Hepatic stellate cell (primary cell): ENCODE measurements around the gene CACNB3.
A peak's percentile ranks its signal among the peaks of the same experiment; 100 is the strongest.
"Not testable (repeated sequence)": the region's sequence is repeated elsewhere in the genome, so short reads cannot be mapped to it uniquely, and the experiment has no call there.

Source experiments
- DNase-seq: peaks from one replicate; pipeline ENCODE4 v3.0.0; 2011; ENCODE audit warnings: low spot score

CACNB3 gene

DNA sequence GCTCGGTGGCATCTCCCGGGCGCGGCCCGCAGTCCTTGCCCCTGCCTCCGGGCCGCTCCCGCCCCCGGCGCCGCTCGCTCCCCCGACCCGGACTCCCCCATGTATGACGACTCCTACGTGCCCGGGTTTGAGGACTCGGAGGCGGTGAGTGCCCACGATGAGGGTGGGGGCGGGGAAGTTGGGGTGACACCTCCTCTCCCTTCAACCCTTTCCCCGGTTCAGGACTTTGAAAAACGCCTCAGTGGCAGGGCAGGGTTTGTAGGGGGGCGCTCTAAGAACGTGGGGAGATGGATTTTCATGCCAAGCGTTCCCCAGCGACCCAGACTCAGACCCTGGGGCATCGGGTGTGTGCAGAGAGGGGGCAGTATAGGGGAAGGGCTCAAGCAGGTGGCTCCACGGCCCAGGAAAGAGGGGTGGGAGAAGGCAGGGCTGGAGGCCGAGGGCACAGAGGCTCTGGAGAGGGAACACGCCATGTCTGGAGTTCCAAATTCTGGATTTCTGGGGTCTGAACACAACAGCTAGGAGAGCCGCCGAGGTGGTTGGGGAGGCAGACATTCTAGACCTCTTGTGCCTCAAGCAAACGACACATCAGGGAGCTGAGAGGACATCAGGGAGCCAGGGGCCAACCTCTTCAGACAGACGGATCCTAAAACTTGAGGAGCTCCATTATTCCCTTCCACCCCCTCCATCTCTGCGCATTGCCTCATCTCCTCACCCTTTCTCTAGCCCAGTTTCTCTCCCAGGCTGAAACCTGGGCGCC is 715 bp downstream of the CACNB3 start:
- no peak for DNase-seq

DNA sequence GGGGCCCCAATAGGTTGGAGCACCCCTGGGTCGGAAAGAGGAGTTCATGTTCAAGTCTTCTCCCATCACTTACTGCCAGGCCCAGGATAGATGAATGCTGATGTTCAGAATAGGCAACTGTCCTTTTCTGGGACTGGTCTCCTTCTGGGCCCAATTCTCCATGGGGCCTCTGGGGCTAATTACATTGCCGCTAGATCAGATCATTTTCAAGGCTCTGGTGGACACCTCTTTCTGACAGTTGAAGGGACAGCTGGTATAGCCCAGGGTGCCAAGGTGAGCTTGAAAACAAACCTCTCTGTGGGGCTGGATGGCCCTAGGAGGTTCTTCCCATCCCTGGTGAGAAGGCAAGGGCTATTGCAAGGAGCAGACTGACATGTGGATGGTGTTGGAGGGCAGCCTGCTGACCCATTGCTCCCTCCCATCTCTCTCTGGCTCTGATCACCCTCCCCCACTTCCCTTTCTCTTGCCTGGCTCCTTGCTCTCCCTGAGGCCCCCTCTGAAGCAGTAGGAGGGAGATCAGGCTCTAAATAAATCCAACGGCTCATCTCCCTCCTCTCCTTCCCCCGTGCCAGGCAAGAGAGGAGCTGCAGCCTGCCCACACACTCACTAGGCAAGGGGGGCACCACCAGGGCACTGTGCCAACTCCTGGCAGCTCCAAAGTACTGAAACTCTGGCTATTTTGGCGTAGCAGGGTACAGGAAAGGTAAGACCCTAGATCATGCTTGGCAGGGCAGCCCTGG is 1.9 kb downstream of the CACNB3 start:
- no peak for DNase-seq

DNA sequence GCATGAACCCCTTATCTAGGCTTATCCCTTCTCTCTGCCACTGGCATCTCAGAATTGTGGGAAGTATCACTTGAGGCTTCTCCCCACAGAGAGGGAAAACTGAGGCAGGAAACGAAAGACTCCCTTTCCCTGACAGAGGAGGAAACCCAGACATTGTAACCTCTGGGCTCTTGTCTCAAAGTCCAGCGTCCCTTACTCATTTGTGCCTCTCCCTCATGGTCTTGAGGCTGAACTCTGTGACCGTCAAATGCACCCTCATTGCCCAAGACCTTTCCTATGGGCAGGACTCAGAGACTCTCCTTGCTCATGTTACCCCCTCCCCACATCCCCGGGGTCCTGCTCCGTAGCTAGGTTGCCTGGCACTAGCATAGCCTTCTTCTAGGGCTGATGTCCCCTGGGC is 3.8 kb downstream of the CACNB3 start:
- no peak for DNase-seq

DNA sequence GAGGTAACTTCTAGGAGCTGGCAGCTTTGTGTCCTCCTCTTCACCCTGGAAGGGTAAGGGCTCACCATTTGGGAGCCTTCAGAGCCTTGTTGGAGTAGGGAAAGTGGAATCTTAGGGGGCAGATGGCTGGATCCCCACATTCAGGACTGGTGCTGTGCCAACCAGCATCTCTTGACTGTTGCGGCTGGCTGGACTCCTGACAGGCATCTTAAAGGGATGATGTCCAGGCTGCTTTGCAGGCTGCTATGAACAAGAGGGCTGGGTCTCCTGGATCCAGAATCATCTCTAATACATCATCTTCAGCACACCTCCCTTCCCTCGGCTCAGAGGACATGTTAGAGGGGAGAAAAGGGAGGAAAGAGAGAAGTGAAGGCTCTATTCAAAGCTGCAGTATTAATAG is 4.4 kb downstream of the CACNB3 start:
- no peak for DNase-seq

DNA sequence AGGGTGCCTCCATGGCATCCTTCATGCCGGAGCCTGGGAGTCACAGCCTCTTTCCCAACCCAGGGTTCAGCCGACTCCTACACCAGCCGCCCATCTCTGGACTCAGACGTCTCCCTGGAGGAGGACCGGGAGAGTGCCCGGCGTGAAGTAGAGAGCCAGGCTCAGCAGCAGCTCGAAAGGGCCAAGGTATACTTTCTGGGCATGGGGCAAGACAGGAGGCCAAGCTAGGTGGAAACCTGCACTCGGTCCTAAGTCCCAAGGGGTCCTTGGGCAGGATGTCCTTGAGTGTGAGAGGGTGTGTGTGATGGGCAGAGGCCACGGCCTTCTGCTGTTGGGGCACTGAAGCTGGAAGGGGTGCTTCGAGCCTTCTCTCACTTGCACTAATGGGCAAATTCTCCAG is 5.0 kb downstream of the CACNB3 start:
- DNase-seq = no peak

DNA sequence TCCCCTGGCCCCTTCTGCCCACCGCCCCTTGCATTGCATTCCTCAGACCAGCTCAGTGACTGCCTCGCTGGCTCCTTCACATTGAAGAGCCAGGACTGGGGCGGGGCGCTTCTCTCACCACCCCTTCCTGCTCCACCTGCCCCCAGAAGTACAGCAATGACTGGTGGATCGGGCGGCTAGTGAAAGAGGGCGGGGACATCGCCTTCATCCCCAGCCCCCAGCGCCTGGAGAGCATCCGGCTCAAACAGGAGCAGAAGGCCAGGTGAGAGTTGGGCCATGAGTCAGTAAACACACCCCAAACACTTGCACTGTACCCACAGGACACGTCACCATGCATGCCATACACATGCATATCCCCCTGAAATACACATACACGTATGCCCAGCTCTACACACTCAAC is 5.8 kb downstream of the CACNB3 start:
- DNase-seq = no peak

DNA sequence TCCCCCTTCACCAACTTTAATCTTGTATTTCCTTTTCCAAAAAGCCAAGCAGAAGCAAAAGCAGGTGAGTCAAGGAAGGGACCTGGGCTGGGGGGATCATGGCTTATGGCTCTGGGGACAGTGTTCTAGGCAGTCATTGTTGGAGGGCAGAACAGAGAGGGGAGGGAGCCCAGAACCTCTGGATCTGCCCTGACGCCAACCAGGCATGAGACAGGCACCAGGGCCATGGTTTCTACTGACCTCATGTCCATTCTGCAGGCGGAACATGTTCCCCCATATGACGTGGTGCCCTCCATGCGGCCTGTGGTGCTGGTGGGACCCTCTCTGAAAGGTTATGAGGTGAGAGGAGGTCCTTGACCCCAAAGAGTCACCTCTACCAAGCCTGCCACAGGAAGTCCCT is 6.6 kb downstream of the CACNB3 start:
- no peak for DNase-seq

DNA sequence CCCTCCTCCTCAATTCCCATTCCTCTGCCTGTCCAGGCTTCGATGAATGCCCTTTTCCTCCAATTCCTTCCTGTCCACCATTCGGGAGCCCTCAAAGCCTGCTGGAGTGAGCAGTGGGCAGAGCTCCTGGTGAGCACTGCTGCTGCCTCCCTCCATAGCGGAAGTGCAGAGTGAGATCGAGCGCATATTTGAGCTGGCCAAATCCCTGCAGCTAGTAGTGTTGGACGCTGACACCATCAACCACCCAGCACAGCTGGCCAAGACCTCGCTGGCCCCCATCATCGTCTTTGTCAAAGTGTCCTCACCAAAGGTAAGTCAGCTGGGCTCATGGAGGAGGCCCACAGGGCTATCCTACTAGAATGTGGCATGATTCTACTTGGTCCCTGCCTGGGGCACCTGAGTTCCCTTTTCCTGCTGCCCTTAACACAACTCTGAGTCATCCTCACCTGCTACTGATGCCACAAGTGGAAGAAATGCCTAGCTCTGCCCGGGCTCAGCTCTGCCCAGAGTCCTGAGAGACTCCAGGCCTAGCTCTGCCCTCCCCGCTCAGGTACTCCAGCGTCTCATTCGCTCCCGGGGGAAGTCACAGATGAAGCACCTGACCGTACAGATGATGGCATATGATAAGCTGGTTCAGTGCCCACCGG is 8.0 kb downstream of the CACNB3 start:
- no peak for DNase-seq

DNA sequence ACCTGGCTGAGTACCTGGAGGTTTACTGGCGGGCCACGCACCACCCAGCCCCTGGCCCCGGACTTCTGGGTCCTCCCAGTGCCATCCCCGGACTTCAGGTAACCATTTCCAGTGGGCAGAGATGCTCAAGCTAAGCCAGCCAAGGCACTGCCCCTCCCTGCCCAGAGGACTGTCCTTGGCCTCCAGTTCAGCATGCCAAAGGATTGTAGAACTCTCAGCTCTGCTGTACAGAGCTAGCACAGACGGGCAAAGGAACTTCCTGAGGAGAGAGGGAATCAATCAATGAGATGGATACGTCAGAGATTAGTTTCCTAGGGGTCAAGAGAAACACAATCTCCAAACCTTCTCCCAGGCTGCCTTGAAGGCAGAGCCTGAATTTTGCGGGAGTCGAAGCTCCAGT is 8.7 kb downstream of the CACNB3 start:
- DNase-seq = no peak

DNA sequence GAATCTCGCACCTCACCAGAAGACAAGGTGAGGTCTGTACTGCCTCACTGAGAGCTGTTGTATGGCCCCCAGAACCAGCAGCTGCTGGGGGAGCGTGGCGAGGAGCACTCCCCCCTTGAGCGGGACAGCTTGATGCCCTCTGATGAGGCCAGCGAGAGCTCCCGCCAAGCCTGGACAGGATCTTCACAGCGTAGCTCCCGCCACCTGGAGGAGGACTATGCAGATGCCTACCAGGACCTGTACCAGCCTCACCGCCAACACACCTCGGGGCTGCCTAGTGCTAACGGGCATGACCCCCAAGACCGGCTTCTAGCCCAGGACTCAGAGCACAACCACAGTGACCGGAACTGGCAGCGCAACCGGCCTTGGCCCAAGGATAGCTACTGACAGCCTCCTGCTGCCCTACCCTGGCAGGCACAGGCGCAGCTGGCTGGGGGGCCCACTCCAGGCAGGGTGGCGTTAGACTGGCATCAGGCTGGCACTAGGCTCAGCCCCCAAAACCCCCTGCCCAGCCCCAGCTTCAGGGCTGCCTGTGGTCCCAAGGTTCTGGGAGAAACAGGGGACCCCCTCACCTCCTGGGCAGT is 9.3 kb downstream of the CACNB3 start:
- no peak for DNase-seq

DNA sequence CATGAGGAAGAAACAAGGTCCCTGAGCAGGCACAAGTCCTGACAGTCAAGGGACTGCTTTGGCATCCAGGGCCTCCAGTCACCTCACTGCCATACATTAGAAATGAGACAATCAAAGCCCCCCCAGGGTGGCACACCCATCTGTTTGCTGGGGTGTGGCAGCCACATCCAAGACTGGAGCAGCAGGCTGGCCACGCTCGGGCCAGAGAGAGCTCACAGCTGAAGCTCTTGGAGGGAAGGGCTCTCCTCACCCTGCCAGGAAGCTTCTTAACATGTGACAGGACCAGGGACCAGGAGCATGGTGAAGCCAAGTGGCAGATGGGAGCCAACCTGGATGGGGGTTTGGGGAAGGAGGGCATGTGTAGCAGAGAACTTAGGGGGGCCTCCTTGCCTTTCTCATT is 10.0 kb downstream of the CACNB3 start:
- no peak for DNase-seq

DNA sequence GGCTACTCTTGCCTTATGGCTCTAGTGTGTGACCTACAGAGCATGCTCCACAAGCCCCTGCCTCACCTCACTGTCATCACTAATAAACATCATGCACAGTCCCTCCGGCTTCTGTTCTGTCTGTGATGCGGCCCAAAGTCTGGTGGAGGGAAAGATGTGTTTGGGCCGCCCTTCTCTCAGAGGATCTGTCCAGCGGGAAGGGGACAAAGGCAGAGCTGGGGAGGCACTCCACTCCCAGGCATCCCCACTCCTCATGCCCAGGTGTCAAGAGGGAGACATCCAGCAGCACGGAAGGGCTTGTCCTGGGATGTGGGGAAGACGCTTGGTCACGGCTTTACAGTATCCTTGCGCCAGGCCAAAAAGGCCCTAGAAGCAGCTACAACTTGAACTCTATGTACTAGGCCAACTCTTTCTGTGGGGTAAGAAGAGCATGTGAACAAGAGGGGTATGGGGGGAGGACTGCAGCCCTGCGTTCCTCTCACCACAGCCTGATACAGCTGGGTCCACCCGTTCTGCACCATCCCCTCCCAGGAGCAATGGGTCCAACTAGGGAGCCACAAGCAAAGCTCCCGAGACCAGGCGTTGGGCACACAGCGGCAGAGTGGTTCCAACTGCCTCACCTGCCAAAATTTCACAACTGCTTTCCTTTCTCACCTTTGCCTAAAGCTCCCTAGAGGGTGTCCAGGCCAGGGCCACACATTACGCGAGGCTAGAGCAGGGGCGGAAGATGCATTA is 10.7 kb downstream of the CACNB3 start:
- DNase-seq = no peak

DNA sequence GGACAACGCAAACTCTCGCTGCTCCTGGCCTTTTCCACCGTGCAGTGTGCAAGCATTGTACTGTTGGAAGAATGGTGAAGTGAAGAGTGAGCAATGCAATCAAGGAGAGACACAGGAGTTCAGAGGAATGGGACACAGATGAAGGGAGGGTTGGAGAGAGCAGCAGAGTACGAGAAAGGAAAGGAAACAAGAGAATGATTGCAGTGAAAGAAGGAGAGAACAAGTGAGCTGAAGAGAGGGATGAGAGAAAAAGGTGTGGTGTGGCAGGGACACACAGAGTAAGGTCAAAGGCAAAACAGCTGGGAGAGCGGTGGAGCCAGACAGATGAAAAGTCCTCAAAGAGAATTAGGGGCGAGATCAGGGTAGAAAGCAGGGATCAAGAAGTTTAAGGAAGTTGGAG is 13.0 kb downstream of the CACNB3 start:
- no peak for DNase-seq

DNA sequence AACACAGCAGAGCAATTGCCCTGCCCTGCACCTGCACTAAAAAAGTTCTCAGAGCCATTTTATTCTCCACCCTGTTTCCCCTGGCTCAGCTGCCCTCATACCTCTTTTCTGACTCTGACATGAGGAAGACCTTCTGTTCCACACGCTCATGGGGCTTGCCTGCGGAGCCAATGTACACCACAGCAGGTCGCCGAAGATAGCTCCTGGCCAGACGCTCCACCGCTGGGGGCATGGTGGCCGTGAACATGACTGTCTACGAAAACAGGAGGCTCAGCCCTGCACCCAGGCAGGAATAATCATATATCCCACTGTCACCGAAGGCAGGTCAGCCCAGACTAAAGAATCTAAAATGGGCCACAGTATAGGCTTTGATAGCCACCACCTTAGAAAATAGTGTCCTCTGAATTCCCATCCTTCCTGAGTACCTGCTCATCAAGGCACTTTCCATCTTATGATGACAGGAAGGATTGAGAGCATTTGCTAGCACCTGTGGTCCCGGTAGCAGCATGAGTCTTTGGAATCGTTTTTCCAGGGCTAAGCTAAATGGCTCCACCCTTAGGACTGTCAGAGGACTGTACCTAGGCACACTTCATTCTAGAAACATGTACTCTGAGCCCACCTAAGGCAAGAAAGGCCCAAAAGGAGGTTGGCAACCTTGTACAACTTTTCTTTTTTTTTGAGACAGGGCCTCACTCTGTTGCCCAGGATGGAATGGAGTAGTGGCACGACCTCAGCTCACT is 14.2 kb downstream of the CACNB3 start:
- no peak for DNase-seq

DNA sequence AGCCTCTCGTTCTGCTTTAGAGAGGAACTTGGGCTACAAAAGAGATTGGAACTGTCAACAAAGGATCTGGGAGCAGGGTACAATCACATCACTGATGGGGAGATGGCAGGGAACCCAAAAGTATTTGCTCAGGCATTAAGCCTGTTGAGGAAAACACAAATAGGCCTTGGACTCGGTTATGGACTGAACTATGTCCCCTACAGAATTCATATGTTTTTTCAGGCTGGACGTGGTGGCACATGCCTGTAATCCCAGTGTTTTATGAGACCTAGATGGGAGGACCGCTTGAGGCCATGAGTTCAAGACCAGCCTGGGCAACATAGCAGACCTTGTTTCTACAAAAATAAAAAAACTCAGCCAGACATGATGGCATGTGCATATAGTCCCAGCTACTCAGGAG is 19.8 kb downstream of the CACNB3 start:
- DNase-seq = no peak

DNA sequence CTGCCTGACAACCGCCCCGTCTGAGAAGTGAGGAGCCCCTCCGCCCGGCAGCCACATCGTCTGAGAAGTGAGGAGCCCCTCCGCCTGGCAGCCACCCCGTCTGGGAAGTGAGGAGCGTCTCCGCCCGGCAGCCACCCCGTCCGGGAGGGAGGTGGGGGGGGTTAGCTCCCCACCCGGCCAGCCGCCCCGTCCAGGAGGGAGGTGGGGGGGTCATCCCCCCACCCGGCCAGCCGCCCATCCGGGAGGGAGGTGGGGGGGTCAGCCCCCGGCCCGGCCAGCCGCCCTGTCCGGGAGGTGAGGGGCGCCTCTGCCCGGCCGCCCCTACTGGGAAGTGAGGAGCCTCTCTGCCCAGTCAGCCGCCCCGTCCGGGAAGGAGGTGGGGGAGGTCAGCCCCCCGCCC is 23.7 kb downstream of the CACNB3 start:
- not testable (repeated sequence) for DNase-seq

DNA sequence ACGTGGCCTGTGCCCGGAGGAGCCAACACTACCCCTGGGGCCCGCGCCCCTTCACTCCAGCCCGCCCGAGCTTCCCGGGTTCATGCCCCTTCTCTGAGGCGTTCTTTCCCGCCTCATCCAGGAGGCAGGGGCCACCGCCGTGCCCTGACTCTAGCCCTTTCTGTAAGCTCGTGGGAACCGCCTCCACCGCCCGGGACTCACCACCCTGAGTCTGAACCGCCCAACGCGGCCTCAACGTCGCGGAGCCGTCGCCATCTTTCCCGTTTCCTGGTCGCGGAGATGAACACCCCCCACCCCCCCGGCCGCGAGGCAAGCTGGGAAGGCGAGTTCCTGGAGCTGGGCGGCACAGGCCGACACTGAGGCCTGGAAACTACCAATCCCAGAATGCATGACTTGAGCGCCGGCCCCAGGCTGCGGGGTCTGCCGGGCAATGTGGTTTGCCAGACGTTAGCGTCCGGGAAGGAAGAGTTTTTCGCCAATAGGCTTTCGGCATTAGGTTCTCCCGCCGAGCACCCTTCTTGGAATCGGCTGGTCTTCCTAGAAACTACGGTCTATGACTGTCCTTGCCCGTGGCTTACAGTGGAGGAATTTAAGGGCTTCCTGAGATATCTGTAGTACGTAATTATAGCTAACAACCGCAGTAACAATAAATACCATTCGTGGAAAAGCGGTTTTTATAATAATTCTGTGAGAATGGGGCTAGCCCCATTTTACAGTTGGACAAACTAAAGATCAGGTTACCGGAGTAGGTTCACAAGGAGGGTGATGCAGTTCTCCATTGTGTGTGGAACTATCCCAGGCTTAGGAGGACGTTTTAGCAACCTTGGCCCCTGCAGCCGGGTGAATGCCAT is 33.8 kb downstream of the CACNB3 start, which contains the start of gene DDX23:
Gene DDX23 (minus strand): TSS at position 281 of the 851 bp plus-strand sequence. CDS start 6,381 bp downstream, outside the sequence.
- DNase-seq = peak; percentile 99

DNA sequence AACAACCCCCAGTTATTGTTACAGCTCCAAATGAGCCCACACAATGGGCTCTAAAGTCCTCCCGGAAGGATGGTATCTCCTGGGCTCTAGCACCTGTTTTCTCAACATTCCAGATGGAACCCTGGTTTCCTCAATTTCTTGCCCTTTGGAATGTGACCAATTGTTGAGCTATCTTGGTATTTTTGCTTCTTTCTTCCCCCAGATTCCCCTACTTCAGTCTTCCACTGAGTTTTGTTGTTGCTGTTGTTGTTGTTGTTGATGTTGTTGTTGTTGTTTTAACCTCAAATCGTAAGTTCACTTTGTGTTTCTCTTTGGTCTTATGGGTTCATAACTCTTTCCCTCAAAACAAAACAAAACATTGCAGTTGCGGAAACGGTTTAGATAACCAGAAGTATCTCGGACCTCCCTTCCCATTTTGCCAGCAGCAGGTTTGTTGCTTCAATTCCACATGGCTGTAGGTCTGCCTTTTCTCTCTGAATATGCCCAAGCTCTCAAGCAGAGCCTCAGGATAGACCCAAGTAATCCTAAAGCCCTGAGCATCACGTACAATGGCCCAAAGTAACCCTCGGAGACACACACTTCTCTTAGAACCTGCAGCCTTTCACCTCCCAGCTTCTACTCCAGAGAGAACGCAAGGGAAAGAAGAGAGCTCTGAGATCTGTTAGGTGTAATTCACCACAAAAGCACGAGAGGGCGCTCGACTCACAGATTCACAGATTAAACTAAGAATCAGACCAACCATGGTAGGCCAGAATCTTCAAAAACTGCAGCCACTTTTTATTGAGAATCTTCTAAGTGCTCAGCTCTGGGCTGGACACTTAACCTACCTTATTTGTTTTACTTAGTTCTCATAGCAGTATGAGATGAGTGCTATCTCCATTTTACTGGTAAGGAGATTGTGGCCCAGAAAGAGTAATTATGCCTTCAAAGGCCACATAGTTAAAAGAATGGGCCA is 34.7 kb downstream of the CACNB3 start:
- peak; percentile 85 for DNase-seq

DNA sequence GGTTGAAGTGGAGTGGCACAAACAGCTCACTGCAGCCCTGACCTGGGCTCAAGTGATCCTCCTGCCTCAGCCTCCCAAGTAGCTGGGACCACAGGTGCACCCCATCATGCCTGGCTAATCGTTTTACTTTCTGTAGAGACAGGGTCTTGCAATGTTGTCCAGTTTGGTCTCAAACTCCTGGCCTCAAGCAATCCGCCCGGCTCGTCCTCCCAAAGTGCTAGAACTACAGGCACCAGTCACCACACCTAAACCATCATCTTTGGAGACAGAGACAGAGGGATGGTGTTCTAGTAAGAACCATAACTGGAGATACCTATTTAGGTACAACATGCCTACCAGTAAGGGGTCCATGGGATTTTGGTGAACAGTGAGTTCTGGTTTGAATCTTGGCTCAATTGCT is 36.2 kb downstream of the CACNB3 start:
- no peak for DNase-seq
